WI38 (cell line): ENCODE data around the gene HSPA1A.
"Not testable (repeated sequence)": the region's sequence is repeated elsewhere in the genome, so short reads cannot be mapped to it uniquely, and the experiment has no call there.

ENCODE experiments used
- H3K4me3 ChIP-seq: 2 replicates; pipeline ENCODE4 v1.5.1; 2011; ENCODE audit warnings: low read depth, mild to moderate bottlenecking, control low read depth, low read length
- CTCF ChIP-seq: IDR thresholded peaks from 2 replicates; pipeline ENCODE4 v1.5.1; 2012; ENCODE audit warnings: low read depth, mild to moderate bottlenecking, control low read depth, low read length

The HSPA1A gene

DNA sequence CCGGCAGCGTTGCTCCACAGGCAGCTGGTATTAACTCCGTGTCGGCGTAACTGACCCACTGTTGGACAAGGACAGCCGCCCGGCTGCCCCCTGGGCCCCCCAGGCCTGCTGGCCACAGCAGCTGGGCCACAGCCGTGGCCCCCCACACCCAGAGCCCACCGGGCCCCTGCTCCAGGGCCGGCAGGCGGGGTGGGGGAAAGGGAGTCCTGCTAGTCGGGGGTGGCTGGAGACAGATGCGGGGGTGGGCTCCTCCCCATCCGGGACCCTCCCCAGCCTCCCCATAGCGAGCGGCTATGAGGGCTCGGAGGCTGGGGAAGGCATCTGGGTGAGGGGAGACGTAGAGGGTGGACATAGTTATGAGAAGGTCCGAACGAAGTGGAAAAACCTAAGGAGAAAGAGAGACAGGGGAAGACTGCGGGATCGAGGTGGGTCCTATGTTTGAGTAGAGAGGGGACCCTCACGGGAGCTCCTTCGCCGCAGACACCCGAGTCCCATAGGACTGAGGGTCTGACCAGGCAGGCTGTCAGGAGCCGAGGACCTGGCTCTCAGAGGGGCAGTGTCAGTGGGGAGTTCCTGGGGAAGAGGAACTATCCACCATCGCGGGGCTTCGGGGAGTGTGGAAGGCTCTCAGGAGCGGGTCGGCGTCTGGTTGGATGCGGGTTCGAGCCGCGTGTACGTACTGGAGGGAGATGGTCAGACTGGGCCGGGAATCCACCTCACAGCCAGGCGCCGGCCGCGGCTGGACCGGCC is 20.3 kb upstream of the HSPA1A start:
- TF ChIP-seq CTCF, result no peak
- peak overlapping the region; percentile 95 for H3K4me3 ChIP-seq

GRCh38 chr6:31795616-31796298 is 19.6 kb upstream of the HSPA1A start, which contains the start of gene VARS1:
TSS of gene VARS1 (minus strand) at chr6:31795752. CDS start at chr6:31795217, 535 bp downstream.
- peak; percentile 78 for TF ChIP-seq CTCF
- peak within 1 kb of the TSS; percentile 95 for H3K4me3 ChIP-seq

DNA sequence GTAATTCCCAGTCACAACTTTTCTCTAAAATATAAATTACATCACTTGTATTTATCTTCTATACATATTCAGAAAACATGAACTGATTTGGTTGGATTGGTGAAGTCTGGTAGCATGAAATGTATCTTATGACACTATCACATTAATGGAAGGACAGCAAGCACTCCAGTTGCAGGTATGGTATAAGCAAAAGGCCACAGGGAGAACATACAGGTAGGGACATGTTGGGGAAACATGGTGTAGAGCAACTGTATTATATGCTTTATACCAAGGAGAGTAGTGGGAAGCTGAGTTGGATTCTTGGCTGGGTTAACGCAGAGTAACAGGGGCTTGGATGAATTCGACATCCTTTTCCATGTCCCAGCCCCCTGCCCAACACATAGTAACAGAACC is 18.4 kb upstream of the HSPA1A start:
- TF ChIP-seq CTCF, result no peak
- H3K4me3 ChIP-seq, result no peak overlapping the region

- H3K4me3 ChIP-seq, result no peak overlapping the region
- TF ChIP-seq CTCF, result no peak
Observed at GRCh38 chr6:31797588-31797987, 17.8 kb upstream of the HSPA1A start.

DNA sequence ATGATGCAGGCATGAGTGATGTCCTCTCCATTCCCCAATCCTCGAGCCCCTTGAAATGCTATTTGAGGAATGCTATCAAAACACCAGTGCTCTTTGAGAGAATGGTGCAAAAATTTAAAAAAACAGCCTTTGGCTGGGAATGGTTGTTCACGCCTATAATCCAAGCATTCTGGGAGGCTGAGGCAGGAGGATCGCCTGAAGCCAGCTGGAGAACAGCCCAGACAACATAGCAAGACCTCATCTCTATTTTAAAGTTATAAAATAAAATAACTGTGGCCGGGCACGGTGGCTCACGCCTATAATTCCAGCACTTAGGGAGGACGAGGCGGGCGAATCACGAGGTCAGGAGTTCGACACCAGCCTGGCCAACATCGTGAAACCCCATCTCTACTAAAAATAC is 15.6 kb upstream of the HSPA1A start:
- TF ChIP-seq CTCF, result no peak
- H3K4me3 ChIP-seq, result no peak overlapping the region

DNA sequence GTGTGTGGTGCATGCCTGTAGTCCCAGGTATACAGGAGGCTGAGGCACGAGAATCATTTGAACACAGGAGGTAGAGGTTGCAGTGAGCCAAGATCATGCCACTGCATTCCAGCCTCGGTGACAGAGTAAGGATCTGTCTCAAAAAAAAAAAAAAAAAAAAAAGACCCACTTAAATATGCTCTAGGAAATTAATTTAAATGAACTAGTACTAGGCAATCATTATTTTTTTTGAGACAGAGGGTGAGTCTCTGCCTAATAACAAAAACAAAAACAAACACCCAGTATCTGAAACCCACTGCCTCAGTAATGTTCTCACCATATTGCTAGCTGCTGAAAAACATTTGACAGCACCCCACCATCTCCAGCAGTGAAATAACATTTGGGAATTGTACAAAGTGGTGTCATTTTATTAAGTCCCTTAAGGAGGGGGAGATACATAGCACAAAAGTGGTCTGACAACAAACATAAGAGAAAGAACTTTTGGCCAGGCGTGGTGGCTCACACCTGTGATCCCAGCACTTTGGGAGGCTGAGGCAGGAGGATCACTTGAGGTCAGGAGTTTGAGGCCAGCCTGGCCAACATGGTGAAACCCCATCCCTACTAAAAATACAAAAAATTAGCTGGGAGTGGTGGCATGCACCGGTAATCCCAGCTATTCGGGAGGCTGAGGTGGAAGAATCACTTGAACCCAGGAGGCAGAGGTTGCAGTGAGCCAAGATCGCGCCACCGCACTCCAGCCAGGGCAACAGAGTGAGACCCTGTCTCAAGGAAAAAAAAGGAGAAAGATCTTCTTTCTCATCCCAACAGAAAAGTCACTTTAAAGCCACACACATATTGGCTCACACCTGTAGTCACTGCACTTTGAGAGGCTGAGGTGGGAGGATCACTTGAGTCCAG is 14.1 kb upstream of the HSPA1A start:
- H3K4me3 ChIP-seq, result not testable (repeated sequence)

DNA sequence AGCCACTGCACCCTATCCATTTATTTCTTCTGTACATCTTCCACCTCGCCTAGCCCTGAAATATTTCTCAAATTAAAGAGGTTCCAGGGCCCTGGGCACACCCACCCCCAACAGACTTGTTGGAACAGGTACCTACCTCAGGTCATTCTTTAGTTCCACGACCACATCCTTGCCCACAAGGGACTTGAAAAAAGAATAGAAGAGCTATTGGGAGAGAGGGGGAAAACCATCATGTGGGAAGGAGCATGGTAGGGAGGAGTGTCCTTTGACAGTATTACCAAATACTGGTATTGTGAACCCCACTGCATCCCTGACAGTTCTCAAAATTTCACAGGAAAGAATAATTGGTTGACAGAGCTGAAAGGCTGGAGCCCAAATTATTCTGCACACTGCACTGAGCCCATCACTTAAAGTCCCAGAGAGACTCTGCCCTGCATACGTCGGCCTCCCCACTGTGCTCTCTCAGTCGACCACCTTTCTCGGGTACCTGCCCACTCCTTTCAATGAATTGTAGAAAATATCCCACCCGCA is 9.3 kb upstream of the HSPA1A start:
- no peak for TF ChIP-seq CTCF
- H3K4me3 ChIP-seq, result peak overlapping the region; percentile 70
